GM18507 (cell line): ENCODE measurements around the gene CYTH1.

Source experiments
- DNase-seq: peaks from one replicate; pipeline ENCODE4 v3.0.0; 2011; ENCODE audit warnings: low read depth; ENCODE audit not compliant: insufficient read length; ENCODE audit errors: extremely low spot score
- FAIRE-seq: peaks from 2 replicates; lab custom pipeline; 2011; peaks lifted over from hg19 to GRCh38; lab: Jason Lieb, UNC

CYTH1 gene, protein sequence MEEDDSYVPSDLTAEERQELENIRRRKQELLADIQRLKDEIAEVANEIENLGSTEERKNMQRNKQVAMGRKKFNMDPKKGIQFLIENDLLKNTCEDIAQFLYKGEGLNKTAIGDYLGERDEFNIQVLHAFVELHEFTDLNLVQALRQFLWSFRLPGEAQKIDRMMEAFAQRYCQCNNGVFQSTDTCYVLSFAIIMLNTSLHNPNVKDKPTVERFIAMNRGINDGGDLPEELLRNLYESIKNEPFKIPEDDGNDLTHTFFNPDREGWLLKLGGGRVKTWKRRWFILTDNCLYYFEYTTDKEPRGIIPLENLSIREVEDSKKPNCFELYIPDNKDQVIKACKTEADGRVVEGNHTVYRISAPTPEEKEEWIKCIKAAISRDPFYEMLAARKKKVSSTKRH

GRCh38 chr17:78781893-78782304 is at the start of gene CYTH1:
CYTH1 (minus strand) TSS chr17:78782273; CDS start chr17:78782223, 50 bp downstream.
- DNase-seq (no peak), FAIRE-seq (no peak)

DNA sequence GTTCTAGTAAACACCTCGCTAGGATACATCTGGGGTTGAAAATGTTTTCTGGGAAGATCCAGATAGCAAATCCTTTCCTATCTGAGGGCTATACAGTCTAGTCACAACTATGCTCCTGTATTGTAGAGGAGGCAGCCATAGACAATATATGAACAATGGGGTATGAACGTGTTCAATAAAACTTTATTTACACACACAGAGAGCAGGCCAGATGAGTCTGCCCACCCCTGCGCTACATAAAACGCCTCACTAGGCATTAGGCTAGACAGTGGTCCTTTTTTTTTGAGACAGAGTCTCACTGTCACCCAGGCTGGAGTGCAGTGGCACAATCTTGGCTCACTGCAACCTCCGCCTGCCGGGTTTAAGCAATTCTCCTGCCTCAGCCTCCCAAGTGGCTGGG is 47.4 kb upstream of the CYTH1 start:
- no peak for FAIRE-seq
- DNase-seq: no peak

DNA sequence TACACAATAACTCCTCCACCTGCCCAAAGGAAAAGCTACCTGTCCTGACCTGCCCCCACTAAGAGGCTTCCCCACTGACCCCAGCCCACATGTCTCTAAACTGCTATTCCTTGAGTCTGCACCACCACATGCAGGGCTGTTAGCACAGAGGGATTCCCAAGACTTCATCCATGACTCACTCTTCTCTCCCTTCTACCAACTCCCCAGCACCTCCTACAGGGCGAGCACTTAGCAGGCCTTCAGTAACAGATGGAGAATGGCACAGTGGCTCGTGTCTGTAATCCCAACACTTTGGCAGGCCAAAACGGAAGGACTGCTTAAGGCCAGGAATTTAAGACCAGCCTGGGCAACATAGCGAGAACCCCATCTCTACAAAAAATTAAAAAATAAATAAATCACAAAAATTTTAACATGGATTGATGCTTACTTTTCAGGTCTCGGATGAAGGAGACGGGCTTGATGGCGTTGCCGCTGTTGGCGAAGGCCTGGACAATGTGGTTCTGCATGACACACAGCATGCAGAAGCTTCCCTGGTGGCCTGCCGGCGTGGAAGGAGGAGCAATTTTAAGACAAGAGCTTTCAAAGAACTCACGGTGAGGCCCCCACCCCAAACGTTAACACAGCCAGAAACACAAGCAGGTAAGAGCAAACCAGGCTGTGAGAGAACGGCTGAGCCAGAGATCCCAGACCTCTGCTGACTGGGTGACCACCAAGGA is 46.6 kb upstream of the CYTH1 start:
- FAIRE-seq: no peak
- no peak for DNase-seq

GRCh38 chr17:78826836-78827509 is 44.9 kb upstream of the CYTH1 start:
- FAIRE-seq (no peak), DNase-seq (no peak)

DNA sequence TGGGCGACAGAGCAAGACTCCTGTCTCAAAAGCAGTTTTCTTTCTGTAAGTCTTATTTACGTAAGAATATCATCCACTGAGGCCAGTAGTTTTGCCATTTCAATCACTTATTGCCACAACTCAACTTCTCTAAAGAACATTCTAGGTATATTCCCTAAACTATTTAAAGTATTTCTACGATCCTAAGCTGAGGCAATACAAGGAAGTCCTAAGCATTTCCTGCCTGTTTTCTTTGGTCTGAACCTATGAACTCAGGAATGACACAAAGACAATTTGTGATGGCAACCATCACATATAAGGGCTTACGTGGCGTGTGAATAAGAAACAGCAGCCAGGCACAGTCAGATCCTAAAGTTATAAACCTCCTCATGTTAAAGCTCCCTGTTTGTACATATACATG is 44.3 kb upstream of the CYTH1 start:
- FAIRE-seq: no peak
- no peak for DNase-seq

DNA sequence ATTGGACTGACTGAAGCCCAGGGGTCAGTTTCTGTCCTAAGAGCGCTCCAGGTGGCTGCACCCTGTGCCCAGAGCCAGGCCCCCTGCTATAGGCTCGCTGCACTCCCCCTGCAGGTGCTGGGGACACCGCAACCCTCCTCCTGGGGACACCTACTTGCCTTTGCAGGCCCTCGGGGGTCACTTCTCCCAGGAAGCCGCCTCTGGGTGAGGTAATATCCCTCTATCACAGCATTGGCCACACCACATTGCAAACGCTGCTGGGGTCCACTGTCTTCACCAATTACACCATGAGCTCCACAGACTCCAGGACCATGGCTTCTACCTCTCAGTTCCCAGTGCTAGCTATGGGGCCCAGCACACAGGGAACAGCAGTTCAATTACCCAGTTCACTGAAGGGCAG is 43.6 kb upstream of the CYTH1 start:
- FAIRE-seq (no peak), DNase-seq (no peak)

DNA sequence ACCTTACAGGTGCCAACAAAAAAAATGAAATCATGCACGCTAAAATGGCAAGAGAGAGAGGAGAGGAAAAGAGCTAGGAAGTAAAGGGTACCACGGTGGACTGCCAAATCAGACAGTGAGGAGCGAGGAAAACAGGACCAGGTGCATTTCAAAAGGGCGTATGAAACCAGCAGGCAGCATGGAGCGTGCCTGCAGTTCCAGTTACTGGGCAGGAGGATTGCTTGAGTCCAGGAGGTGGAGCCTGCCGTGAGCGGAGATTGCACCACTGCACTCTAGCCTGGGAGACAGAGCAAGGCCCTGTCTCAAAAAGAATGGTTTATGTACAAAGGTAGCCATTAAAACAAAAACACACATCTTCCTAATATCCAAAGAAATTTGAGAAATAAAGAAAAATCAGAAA is 42.2 kb upstream of the CYTH1 start:
- DNase-seq (no peak), FAIRE-seq (no peak)

GRCh38 chr17:78823282-78824046 is 41.4 kb upstream of the CYTH1 start:
- FAIRE-seq: no peak
- DNase-seq: no peak

GRCh38 chr17:78822552-78822951 is 40.5 kb upstream of the CYTH1 start:
- FAIRE-seq (no peak), DNase-seq (no peak)

DNA sequence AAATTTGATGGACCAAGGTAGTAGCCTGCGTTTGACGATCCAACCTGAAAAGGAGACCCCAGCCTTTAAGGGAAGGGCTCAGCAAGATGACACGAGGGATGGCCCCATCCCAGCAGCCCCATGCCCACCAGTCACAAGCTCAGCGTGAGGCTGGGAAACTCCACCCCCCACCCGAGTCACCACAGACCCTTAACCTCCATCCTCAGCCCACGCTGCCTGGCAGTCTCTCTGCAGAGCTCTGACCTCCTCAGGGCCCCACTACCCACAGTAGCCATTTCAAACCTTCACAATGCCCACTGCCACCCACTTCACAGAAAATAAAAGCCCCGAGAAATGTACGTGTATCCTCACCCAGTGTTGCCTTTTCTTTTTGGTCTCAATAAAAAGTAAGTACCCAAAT is 39.9 kb upstream of the CYTH1 start:
- FAIRE-seq: no peak
- DNase-seq: no peak

- DNase-seq: no peak
- no peak for FAIRE-seq
Observed at GRCh38 chr17:78820841-78821240, 38.8 kb upstream of the CYTH1 start.

GRCh38 chr17:78819806-78820792 is 38.0 kb upstream of the CYTH1 start:
- no peak for DNase-seq
- no peak for FAIRE-seq

DNA sequence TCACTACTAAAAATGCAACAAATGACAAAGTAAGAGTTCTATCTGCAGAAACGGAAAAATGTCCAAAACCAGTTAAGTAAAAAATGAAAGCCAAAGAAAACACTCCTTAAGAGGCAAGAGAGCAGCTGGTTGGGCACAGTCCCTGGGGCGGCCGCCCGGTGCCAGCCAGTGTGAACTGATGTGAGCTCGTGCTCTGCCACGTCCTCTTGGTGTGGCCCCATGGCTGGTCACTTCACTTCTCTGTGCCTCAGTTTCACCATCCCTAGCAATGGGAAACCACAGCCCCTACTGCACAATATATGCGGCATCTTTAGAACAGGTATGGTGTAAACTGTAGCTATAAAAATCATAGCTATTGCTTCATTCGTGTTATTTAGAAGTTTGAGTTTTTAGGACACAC is 37.3 kb upstream of the CYTH1 start:
- FAIRE-seq (no peak), DNase-seq (no peak)

DNA sequence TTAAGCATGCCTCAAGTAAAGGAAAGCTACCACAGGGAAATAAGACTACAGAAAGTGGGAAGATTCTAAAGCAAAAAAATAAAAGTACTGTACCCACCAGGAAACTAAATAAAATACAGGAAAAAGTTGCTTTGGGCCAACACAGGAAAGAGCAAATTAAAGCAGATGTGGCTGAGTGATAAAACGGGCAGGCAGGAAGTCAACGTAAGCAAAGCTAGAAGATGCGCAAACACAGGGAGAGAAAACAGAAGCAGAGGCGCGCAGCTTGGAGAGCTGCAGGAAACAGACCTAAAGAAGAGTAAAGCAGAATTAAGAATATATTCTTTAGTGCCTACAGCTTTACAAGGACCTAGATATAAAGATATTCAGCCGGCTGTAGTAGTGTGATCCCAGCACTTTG is 36.9 kb upstream of the CYTH1 start:
- DNase-seq: no peak
- FAIRE-seq: no peak

- FAIRE-seq (no peak), DNase-seq (no peak)
Observed at GRCh38 chr17:78818152-78818846, 36.2 kb upstream of the CYTH1 start.

DNA sequence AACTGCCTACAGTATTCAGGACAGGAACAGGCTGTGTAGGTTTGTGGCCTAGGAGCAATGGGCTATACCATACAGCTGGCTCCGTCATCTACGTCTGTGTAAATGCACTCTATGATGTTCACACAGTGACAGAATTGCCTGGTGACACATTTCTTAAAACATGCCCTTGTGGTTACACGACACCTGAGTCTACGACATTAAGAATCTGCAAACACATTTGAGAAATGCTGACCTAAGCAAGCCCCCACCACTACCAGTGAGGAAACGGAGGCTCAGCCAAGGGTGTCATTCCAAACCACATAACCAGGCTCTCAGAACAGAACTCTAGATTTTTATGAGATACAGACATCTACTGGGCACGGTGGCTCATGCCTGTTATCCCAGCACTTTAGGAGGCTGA is 35.0 kb upstream of the CYTH1 start:
- DNase-seq (no peak), FAIRE-seq (no peak)

- DNase-seq (no peak), FAIRE-seq (no peak)
Observed at GRCh38 chr17:78815696-78816095, 33.6 kb upstream of the CYTH1 start.

DNA sequence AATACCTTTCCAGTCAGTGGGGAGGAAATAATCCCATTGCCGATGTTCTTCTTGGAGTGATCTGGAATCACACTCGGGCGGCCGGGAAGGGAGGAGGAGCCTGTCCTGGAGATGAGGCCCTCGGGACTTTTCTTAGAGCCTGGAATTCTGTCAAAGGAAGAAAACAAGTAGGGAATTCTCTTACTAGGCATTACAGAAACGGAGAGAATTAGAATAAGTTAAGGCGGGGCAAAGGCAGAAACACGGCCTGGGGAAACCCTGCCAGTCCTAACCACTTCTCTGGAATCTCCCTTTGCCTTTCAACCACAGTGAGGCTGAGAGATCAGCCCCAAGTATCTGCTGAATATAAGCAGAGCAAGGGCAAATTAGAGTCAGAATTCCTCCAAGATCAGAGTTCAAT is 30.8 kb upstream of the CYTH1 start:
- no peak for FAIRE-seq

More for the DNA sequence above, 30.8 kb upstream of the CYTH1 start:
- no peak for DNase-seq
